B cell (primary cell): ENCODE measurements around the gene MEF2B. TPM values are rescaled to one million over a fixed set of nuclear protein-coding genes. Genes with fewer than 3 reads are reported as not detected.

Source experiments
- ATAC-seq: fragments of 200-7000 bp; cut with Tn5 transposase; one replicate; pipeline ENCODE4 v1.10.0; 2021; ENCODE audit warnings: low read depth, mild to moderate bottlenecking, moderate number of reproducible peaks, moderate library complexity
- CTCF ChIA-PET: fragments of 350-600 bp; sonication (Branson Sonifier 250); formaldehyde crosslinking; loops from one replicate; lab custom pipeline; 2021; ENCODE audit warnings: antibody characterized with exemption, inconsistent platforms; lab: Charles Lee
- POLR2A ChIA-PET: fragments of 350-600 bp; sonication (Branson Sonifier 250); formaldehyde crosslinking; loops from one replicate; lab custom pipeline; 2021; ENCODE audit warnings: antibody characterized with exemption; lab: Charles Lee
- DNase-seq: peaks from one replicate; pipeline ENCODE4 v3.0.0; 2013
- H2AFZ ChIP-seq: 2 replicates; pipeline ENCODE4 v1.6.1; 2012; ENCODE audit warnings: mild to moderate bottlenecking, low read depth, low read length; ENCODE audit not compliant: insufficient read depth, poor library complexity, severe bottlenecking
- H3K27ac ChIP-seq, 2 donors: 1 replicate in 1 of 2; 2 replicates in 1 of 2; pipeline ENCODE4 v1.5.1; 2012 to 2013; ENCODE audit warnings: low read length in 2 of 2, mild to moderate bottlenecking in 2 of 2, moderate library complexity in 1 of 2
- H3K27me3 ChIP-seq, 4 experiments: fragments of 200-600 bp in 1 of 4; sonication (generic) in 1 of 4; replicated peaks in 1 of 4; 1 replicate in 2 of 4; 2 replicates in 2 of 4; pipeline versions ENCODE4 v1.6.1 to v1.7.0; 2013 to 2016; ENCODE audit warnings: low read length in 3 of 4, mild to moderate bottlenecking in 2 of 4, mixed read lengths in 1 of 4, moderate library complexity in 1 of 4; ENCODE audit not compliant: insufficient read depth in 4 of 4, control insufficient read depth in 3 of 4; ENCODE audit errors: control extremely low read depth in 1 of 4
- H3K36me3 ChIP-seq, 2 experiments: replicated peaks in 1 of 2; 1 replicate in 1 of 2; 2 replicates in 1 of 2; pipeline versions ENCODE4 v1.6.1 to v1.7.1; 2013; ENCODE audit warnings: low read length in 1 of 2; ENCODE audit not compliant: insufficient read depth in 2 of 2, control insufficient read depth in 1 of 2; ENCODE audit errors: control extremely low read depth in 1 of 2, extremely low read depth in 1 of 2
- H3K4me1 ChIP-seq, 2 donors: fragments of 200-600 bp in 1 of 2; sonication (generic) in 1 of 2; 1 replicate in 1 of 2; 2 replicates in 1 of 2; pipeline versions ENCODE4 v1.5.1 to v1.6.1; 2013 to 2017; ENCODE audit warnings: low read length in 2 of 2; ENCODE audit not compliant: control insufficient read depth in 2 of 2, insufficient read depth in 2 of 2
- H3K4me2 ChIP-seq: replicated peaks from 2 replicates; pipeline ENCODE3; 2012; ENCODE audit warnings: mild to moderate bottlenecking, low read depth, low read length; ENCODE audit not compliant: poor library complexity, severe bottlenecking
- H3K4me3 ChIP-seq, 5 experiments: fragments of 200-600 bp in 1 of 5; sonication (generic) in 1 of 5; 1 replicate in 3 of 5; 2 replicates in 2 of 5; pipeline versions ENCODE4 v1.5.1 to v1.7.0; 2011 to 2016; ENCODE audit warnings: low read length in 4 of 5, mild to moderate bottlenecking in 4 of 5, low read depth in 2 of 5, control low read depth in 1 of 5, moderate library complexity in 1 of 5; ENCODE audit not compliant: insufficient read depth in 1 of 5; ENCODE audit errors: control extremely low read depth in 1 of 5, extremely low read depth in 1 of 5
- H3K79me2 ChIP-seq: fragments of 200-600 bp; sonication (generic); one replicate; pipeline ENCODE4 v1.6.0; 2016; ENCODE audit warnings: low read length; ENCODE audit not compliant: control insufficient read depth, insufficient read depth
- H3K9ac ChIP-seq: fragments of 200-600 bp; sonication (generic); 2 replicates; pipeline ENCODE4 v1.6.1; 2017; ENCODE audit warnings: mild to moderate bottlenecking, low read length, moderate library complexity
- H3K9me3 ChIP-seq, 3 donors: one replicate each; pipeline versions ENCODE4 v1.6.1 to v1.7.1; 2013; ENCODE audit warnings: low read length in 2 of 3; ENCODE audit not compliant: control insufficient read depth in 2 of 3, insufficient read depth in 1 of 3; ENCODE audit errors: control extremely low read depth in 1 of 3
- H4K20me1 ChIP-seq: 2 replicates; pipeline ENCODE4 v1.6.0; 2012; ENCODE audit warnings: mild to moderate bottlenecking, low read length; ENCODE audit not compliant: insufficient read depth, control insufficient read depth, poor library complexity, severe bottlenecking
- H3K27ac Mint-ChIP-seq: one replicate; pipeline ENCODE4 v1.8.0; 2021; ENCODE audit warnings: mixed read lengths
- H3K27me3 Mint-ChIP-seq: one replicate; pipeline ENCODE4 v1.8.0; 2021; ENCODE audit warnings: mixed read lengths
- H3K4me1 Mint-ChIP-seq: one replicate; pipeline ENCODE4 v1.8.0; 2021; ENCODE audit warnings: mixed read lengths
- H3K4me3 Mint-ChIP-seq: one replicate; pipeline ENCODE4 v1.8.0; 2021; ENCODE audit warnings: mixed read lengths
- H3K9me3 Mint-ChIP-seq: one replicate; pipeline ENCODE4 v1.8.0; 2022; ENCODE audit warnings: mixed read lengths; ENCODE audit not compliant: insufficient read depth
- EZH2 ChIP-seq: IDR thresholded peaks from 2 replicates; pipeline ENCODE4 v1.6.1; 2012; ENCODE audit warnings: borderline replicate concordance, low read depth, mild to moderate bottlenecking, moderate library complexity, low read length; ENCODE audit not compliant: insufficient read depth, poor library complexity, severe bottlenecking
- WGBS: methylation state at CpG from one replicate; pipeline ENCODE4 v1.1.5; 2013; ENCODE audit warnings: missing lambda C conversion rate; ENCODE audit not compliant: insufficient coverage; 5-methylcytosine and 5-hydroxymethylcytosine counted together
- intact Hi-C: fragments of 100-400 bp; cut with micrococcal nuclease; formaldehyde crosslinking; loops from one replicate; pipeline ENCODE4 v1.10.0; 2022
- polyA plus RNA-seq: library from polyadenylated mRNA; depleted of rRNA; stranded (reverse); fragments of >200 nt; gene quantifications from 2 replicates; pipeline ENCODE4 v1.2.3, GENCODE V29; 2012
- total RNA-seq, 2 donors: library from RNA; stranded (reverse); fragments of 120-200 nt in 1 of 2; gene quantifications; 1 replicate in 1 of 2; 2 replicates in 1 of 2; pipeline versions ENCODE4 v1.2.3 to v1.2.4, GENCODE V29; 2013 to 2022
- TF ChIP-seq, protein P1 (sequence below): fragments of 200-600 bp; IDR thresholded peaks from one replicate; pipeline ENCODE4 v1.8.0; 2022; ENCODE audit warnings: antibody characterized with exemption, mild to moderate bottlenecking

Gene MEF2B
- total and polyA plus RNA-seq, 2 donors (not counting 1 experiment from before 2014, with no cell fraction given), result 4.6 to 5.5 TPM

GRCh38 chr19:19145281-19145680, 24.8 kb downstream of the MEF2B start:
- TF ChIP-seq, protein P1, sequence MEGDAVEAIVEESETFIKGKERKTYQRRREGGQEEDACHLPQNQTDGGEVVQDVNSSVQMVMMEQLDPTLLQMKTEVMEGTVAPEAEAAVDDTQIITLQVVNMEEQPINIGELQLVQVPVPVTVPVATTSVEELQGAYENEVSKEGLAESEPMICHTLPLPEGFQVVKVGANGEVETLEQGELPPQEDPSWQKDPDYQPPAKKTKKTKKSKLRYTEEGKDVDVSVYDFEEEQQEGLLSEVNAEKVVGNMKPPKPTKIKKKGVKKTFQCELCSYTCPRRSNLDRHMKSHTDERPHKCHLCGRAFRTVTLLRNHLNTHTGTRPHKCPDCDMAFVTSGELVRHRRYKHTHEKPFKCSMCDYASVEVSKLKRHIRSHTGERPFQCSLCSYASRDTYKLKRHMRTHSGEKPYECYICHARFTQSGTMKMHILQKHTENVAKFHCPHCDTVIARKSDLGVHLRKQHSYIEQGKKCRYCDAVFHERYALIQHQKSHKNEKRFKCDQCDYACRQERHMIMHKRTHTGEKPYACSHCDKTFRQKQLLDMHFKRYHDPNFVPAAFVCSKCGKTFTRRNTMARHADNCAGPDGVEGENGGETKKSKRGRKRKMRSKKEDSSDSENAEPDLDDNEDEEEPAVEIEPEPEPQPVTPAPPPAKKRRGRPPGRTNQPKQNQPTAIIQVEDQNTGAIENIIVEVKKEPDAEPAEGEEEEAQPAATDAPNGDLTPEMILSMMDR, result no peak
- TF ChIP-seq EZH2, result no peak
- Mint-ChIP-seq H3K9me3 (no peaks in the 10 kb centered on the region), H3K27ac (no peak overlapping the region), H3K4me1 (peaks cover 3% of the 10 kb centered on the region), H3K27me3 (no peaks in the 10 kb centered on the region), H3K4me3 (no peak overlapping the region)
- Histone ChIP-seq H3K79me2 (no peaks in the 10 kb centered on the region), H3K9ac (no peak overlapping the region), H4K20me1 (no peaks in the 10 kb centered on the region), H3K4me2 (no peak overlapping the region), H3K4me1 (peaks cover 5 to 10% of the 10 kb centered on the region in 2 donors), H3K4me3 (no peak overlapping the region), H2AFZ (no peak overlapping the region), H3K27ac (no peak overlapping the region), H3K9me3 (no peaks in the 10 kb centered on the region), H3K27me3 (no peaks in the 10 kb centered on the region), H3K36me3 (peaks cover 4 to 15% of the 10 kb centered on the region in 2 experiments)
- POLR2A ChIA-PET, result no interaction called here
- CTCF ChIA-PET, result interaction anchor here (0.6 to 10.8 kb wide), 10 partner anchors 11 to 345 kb away, joined by 3 to 285 read pairs (median 6); partner anchors contain the start of genes MEF2B and SLC25A42
- ATAC-seq (no peak), DNase-seq (no peak)
- WGBS, result 95% methylated on average over 7 of the region's 17 CpGs
- intact Hi-C loops, result no loop called here

DNA sequence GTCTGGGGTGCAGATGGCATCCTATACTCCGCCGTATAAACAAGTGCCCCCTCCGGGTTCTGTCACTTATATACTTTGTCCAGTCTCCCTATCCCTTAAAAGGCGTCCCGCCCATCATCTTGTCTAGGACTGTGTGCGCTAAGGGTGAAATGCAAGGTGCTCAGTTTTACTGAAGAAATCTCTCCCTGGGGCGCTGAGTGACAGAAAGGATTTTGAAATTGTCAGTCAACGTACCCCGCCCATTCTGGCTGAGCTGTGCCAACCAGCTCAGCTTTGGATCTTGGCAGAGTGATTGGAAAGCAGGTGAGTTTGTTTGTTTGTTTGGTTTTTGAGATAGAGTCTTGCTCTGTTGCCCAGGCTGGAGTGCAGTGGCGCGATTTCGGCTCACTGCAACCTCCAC, 27.7 kb downstream of the MEF2B start:
- ChIA-PET CTCF (interaction anchor here (2.0 to 10.8 kb wide), 3 partner anchors 31 to 90 kb away, joined by 7 to 285 read pairs (median 82); partner anchors contain the start of gene MEF2B), POLR2A (no interaction called here)
- Histone ChIP-seq H3K79me2 (peaks cover 10% of the 10 kb centered on the region), H3K4me1 (peaks cover 18 to 22% of the 10 kb centered on the region in 2 donors), H3K27me3 (no peaks in the 10 kb centered on the region), H3K36me3 (peaks cover under 1 to 8% of the 10 kb centered on the region in 2 experiments), H3K9me3 (no peaks in the 10 kb centered on the region), H3K27ac (no peak overlapping the region), H3K4me3 (no peak overlapping the region), H3K9ac (no peak overlapping the region), H4K20me1 (no peaks in the 10 kb centered on the region), H2AFZ (no peak overlapping the region), H3K4me2 (no peak overlapping the region)
- Mint-ChIP-seq H3K27ac (no peak overlapping the region), H3K4me1 (peaks cover 26% of the 10 kb centered on the region), H3K9me3 (no peaks in the 10 kb centered on the region), H3K4me3 (no peak overlapping the region), H3K27me3 (no peaks in the 10 kb centered on the region)
- intact Hi-C loops, result no loop called here
- TF ChIP-seq, protein P1, result no peak
- no peak for TF ChIP-seq EZH2
- WGBS, result 97% methylated on average over 8 of the region's 12 CpGs
- DNase-seq (no peak), ATAC-seq (no peak)
